ENCODE measurements around the gene CEMP1. TPM values are rescaled to one million over a fixed set of nuclear protein-coding genes. Genes with fewer than 3 reads are reported as not detected.

Gene CEMP1
- total RNA-seq, 1 experiment from 2014 or later, result 0.94 TPM

DNA sequence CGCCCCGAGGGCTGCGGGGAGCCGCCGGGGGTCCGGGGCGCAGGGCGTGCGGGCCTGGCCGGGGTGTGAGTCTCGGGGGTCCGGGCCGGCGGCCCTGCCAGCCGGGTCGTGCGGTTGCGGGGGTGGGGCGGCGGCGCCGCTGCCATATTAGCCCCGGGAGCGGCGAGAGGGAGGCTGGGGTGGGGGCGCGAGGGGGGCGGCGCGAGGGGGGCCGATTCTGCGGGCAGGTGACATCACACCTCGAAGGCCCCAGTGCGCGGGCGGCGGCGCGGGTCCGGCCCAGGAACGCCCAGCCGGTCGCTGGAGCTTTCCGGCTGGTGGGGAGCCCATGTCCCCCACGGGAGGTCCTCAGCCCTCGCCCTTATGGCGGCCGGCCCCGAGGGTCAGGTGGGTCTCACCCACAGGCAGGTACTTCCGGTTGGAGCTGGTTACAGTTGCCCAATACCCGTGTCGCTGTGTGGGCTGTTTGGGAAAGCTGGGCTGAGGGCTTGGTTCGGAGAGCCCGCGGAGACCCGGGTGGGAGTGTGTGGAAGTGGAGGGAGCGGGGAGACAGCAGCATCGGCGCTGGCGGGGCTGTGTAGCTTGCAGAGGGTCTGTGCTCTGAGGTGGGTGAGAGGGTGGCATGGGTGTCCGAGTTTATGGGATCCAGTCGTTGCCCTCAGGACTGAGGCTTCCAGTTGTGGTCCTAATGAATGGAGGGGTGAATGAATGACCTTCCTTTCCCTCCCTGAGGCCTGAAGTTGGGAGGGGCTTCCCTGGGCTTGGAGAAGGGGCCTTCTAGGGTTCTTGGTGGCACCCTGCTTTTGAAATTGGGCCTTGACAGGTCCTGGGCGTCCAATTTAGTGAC is 16.7 kb downstream of the CEMP1 start:
- peak overlapping the region; percentile 100 for H3K4me2 ChIP-seq
- H2AFZ ChIP-seq, result no peak overlapping the region
- no peak for DNase-seq

DNA sequence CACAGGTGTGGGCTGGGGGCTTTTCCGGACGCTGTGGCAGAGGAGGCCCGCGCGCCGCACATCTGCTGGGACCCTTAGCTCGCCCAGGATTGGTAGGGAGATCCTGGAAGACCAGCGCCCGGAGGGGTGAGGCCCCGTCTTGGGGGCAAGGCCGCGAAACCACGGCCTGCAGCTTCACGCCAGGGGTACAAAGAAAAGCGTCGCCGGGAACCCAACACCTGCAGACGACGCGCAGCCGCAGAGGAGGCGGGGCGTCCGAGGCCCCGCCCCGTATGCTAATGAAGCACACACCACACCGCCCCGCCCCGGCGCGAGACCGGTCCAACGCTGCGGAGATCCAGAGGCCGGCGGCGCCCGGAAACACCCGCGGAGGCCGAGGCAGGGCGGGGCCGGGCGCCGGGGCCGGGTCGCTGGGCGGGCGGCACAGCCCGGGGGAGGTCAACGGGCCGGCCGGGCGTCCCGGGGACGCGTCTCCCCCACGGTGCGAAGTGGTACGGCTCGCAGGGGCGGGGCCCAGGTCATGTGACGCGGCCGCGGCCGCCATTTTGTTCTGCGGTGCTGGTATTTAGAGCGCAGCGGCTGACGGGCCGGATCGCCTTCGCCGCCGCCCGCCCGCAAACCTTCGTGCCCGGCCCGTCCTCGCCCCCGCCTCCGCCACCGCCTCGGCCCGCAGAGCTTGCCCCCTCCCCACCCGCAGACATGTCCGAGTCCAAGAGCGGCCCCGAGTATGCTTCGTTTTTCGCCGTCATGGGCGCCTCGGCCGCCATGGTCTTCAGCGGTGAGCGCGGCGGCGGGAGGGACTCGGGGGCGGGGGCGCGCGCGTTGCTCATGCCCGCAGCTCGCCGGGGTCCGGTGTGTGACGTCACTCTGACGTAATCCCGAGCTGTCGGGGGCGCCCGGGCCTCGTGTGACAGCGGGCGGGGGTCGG is 17.5 kb downstream of the CEMP1 start, which contains the start of gene ATP6V0C:
TSS of gene ATP6V0C (plus strand) at position 548 of the 928 bp plus-strand sequence. CDS start at position 700, 152 bp downstream.
- Histone ChIP-seq H3F3A (ENCODE audit: insufficient read depth, low read depth) (peaks cover 15% of the 10 kb centered on the region; the same call in 1 of the 2 replicates), H2AFZ (peak within 1 kb of the TSS; percentile 75), H3K4me3 (peak within 1 kb of the TSS; percentile 80), H4K20me1 (ENCODE audit: insufficient read depth) (peaks cover 42% of the 10 kb centered on the region), H3K9me2 (ENCODE audit: insufficient read depth) (no peaks in the 10 kb centered on the region), H3K4me2 (peak within 1 kb of the TSS; percentile 100), H3K79me2 (ENCODE audit: low read depth) (peaks cover 48% of the 10 kb centered on the region), H3K36me3 (ENCODE audit: low read depth) (no peaks in the 10 kb centered on the region), H3K4me1 (replicated peaks; ENCODE audit: insufficient read depth) (peaks cover 22% of the 10 kb centered on the region), H3K27ac (peak within 1 kb of the TSS; percentile 86), H3K9me3 (ENCODE audit: insufficient read depth, low read depth) (no peaks in the 10 kb centered on the region), H3K27me3 (ENCODE audit: insufficient read depth, low read depth) (no peaks in the 10 kb centered on the region)
- POLR2A ChIA-PET (ENCODE audit: unreplicated experiment), result interaction anchor here (0.6 kb wide), 1 partner anchor 261 kb away, joined by 3 read pairs; no protein-coding TSS in a partner anchor
- BruUV-seq (replicated peaks), result no TSS peak
- CTCF ChIA-PET, result no interaction called here
- intact Hi-C loops (cut with micrococcal nuclease; ENCODE audit: unreplicated experiment), result no loop called here
- DNase-seq, result peak; percentile 76 to 96
- no peak for TF ChIP-seq EZH2 (IDR thresholded peaks at IDR 0.05; ENCODE audit: low read depth)
- TF ChIP-seq, protein P1, sequence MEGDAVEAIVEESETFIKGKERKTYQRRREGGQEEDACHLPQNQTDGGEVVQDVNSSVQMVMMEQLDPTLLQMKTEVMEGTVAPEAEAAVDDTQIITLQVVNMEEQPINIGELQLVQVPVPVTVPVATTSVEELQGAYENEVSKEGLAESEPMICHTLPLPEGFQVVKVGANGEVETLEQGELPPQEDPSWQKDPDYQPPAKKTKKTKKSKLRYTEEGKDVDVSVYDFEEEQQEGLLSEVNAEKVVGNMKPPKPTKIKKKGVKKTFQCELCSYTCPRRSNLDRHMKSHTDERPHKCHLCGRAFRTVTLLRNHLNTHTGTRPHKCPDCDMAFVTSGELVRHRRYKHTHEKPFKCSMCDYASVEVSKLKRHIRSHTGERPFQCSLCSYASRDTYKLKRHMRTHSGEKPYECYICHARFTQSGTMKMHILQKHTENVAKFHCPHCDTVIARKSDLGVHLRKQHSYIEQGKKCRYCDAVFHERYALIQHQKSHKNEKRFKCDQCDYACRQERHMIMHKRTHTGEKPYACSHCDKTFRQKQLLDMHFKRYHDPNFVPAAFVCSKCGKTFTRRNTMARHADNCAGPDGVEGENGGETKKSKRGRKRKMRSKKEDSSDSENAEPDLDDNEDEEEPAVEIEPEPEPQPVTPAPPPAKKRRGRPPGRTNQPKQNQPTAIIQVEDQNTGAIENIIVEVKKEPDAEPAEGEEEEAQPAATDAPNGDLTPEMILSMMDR (conservative IDR thresholded peaks at IDR 0.05), result no peak

More for the DNA sequence above, 16.7 kb downstream of the CEMP1 start:
- peak overlapping the region; percentile 80 for H3K4me3 ChIP-seq
- intact Hi-C loops (cut with micrococcal nuclease; ENCODE audit: unreplicated experiment), result no loop called here
- ChIA-PET POLR2A (ENCODE audit: unreplicated experiment) (no interaction called here), CTCF (interaction anchor here (0.5 kb wide), 1 partner anchor 423 kb away, joined by 3 read pairs; no protein-coding TSS in a partner anchor)
- H3K9me2 ChIP-seq (ENCODE audit: insufficient read depth), result no peaks in the 10 kb centered on the region
- BruUV-seq (replicated peaks), result no TSS peak
- no peaks in the 10 kb centered on the region for H3K9me3 ChIP-seq (ENCODE audit: insufficient read depth, low read depth)
- peaks cover 23% of the 10 kb centered on the region; the same call in 1 of the 2 replicates for H3F3A ChIP-seq (ENCODE audit: insufficient read depth, low read depth)
- H3K36me3 ChIP-seq (ENCODE audit: low read depth), result no peaks in the 10 kb centered on the region; the same call in 1 of the 2 replicates
- H3K27ac ChIP-seq, result peak overlapping the region; percentile 86; the same call in 1 of the 2 replicates
- H3K4me1 ChIP-seq (replicated peaks; ENCODE audit: insufficient read depth), result peaks cover 25% of the 10 kb centered on the region
- no peaks in the 10 kb centered on the region for H3K27me3 ChIP-seq (ENCODE audit: insufficient read depth, low read depth)
- peaks cover 57% of the 10 kb centered on the region for H3K79me2 ChIP-seq (ENCODE audit: low read depth)
- TF ChIP-seq EZH2 (IDR thresholded peaks at IDR 0.05; ENCODE audit: low read depth), result no peak
- TF ChIP-seq, protein P1 (conservative IDR thresholded peaks at IDR 0.05), result no peak
- H4K20me1 ChIP-seq (ENCODE audit: insufficient read depth), result peaks cover 51% of the 10 kb centered on the region
